ENCODE data around the gene TMEM115.

GRCh38 chr3:50342813-50343633, 16.3 kb downstream of the TMEM115 start:
- no peak for TF ChIP-seq ZFP30 (CRISPR knock-in tag; IDR thresholded peaks at IDR 0.05)
- TF ChIP-seq PATZ1 (CRISPR knock-in tag; IDR thresholded peaks at IDR 0.05; ENCODE audit: borderline replicate concordance) = no peak
- no peak for TF ChIP-seq ZC3H10 (CRISPR knock-in tag; IDR thresholded peaks at IDR 0.05)
- TF ChIP-seq ZFP3 (CRISPR knock-in tag; IDR thresholded peaks at IDR 0.05) = no peak
- TF ChIP-seq ARNTL (CRISPR knock-in tag; IDR thresholded peaks at IDR 0.05; ENCODE audit: borderline replicate concordance, low read depth) = no peak
- no peak for TF ChIP-seq TOX (CRISPR knock-in tag; IDR thresholded peaks at IDR 0.05; ENCODE audit: borderline replicate concordance)

Data from SK-N-SH treated with all-trans-retinoic acid at 6 μM for 48 hours (cell line).